ENCODE data around the gene PLCL1.

Gene PLCL1

GRCh38 chr2:197925204-197925603 is 120.8 kb downstream of the PLCL1 start:
- Histone ChIP-seq H3K4me3 (ENCODE audit: low read depth, low read length) (no peak overlapping the region), H3K27ac (no peak overlapping the region), H3K36me3 (replicated peaks) (no peaks in the 10 kb centered on the region), H3K27me3 (replicated peaks) (no peaks in the 10 kb centered on the region)
- TF ChIP-seq CTCF (IDR thresholded peaks at IDR 0.05; ENCODE audit: low read depth, low read length, missing control alignments), result no peak
- in situ Hi-C loops (cut with HindIII; ENCODE audit: low pct_ligation_motif_present, low sequenced_read_pairs), result no loop called here
- DNase-seq, result no peak

- in situ Hi-C loops (cut with HindIII; ENCODE audit: low pct_ligation_motif_present, low sequenced_read_pairs), result no loop called here
- H3K27ac ChIP-seq, result no peak overlapping the region
- no peak for TF ChIP-seq CTCF (IDR thresholded peaks at IDR 0.05; ENCODE audit: low read depth, low read length, missing control alignments)
Measured at GRCh38 chr2:197925976-197926375, 121.6 kb downstream of the PLCL1 start.

GRCh38 chr2:197926673-197927072 is 122.3 kb downstream of the PLCL1 start:
- no peak overlapping the region for H3K27ac ChIP-seq
- in situ Hi-C loops (cut with HindIII; ENCODE audit: low pct_ligation_motif_present, low sequenced_read_pairs), result no loop called here
- TF ChIP-seq CTCF (IDR thresholded peaks at IDR 0.05; ENCODE audit: low read depth, low read length, missing control alignments), result no peak
- no peak overlapping the region for H3K4me3 ChIP-seq (ENCODE audit: low read depth, low read length)
- no peak for DNase-seq
- H3K27me3 ChIP-seq (replicated peaks), result no peaks in the 10 kb centered on the region
- no peaks in the 10 kb centered on the region for H3K36me3 ChIP-seq (replicated peaks)

More at GRCh38 chr2:197925976-197926375, 121.6 kb downstream of the PLCL1 start:
- Histone ChIP-seq H3K36me3 (replicated peaks) (no peaks in the 10 kb centered on the region), H3K4me3 (ENCODE audit: low read depth, low read length) (no peak overlapping the region), H3K27me3 (replicated peaks) (no peaks in the 10 kb centered on the region)
- no peak for DNase-seq

- no peak for TF ChIP-seq CTCF (IDR thresholded peaks at IDR 0.05; ENCODE audit: low read depth, low read length, missing control alignments)
Measured at GRCh38 chr2:197927994-197928393, 123.6 kb downstream of the PLCL1 start.

GRCh38 chr2:197929008-197929885 is 124.9 kb downstream of the PLCL1 start:
- TF ChIP-seq CTCF (IDR thresholded peaks at IDR 0.05; ENCODE audit: low read depth, low read length, missing control alignments), result no peak
- in situ Hi-C loops (cut with HindIII; ENCODE audit: low pct_ligation_motif_present, low sequenced_read_pairs), result no loop called here

More at GRCh38 chr2:197927994-197928393, 123.6 kb downstream of the PLCL1 start:
- no peaks in the 10 kb centered on the region for H3K27me3 ChIP-seq (replicated peaks)
- DNase-seq, result no peak
- in situ Hi-C loops (cut with HindIII; ENCODE audit: low pct_ligation_motif_present, low sequenced_read_pairs), result no loop called here
- no peaks in the 10 kb centered on the region for H3K36me3 ChIP-seq (replicated peaks)
- no peak overlapping the region for H3K4me3 ChIP-seq (ENCODE audit: low read depth, low read length)
- H3K27ac ChIP-seq, result no peak overlapping the region

More at GRCh38 chr2:197929008-197929885, 124.9 kb downstream of the PLCL1 start:
- Histone ChIP-seq H3K27ac (no peak overlapping the region), H3K36me3 (replicated peaks) (no peaks in the 10 kb centered on the region), H3K27me3 (replicated peaks) (no peaks in the 10 kb centered on the region), H3K4me3 (ENCODE audit: low read depth, low read length) (no peak overlapping the region)
- DNase-seq, result no peak
